IPS-20b (cell line): ENCODE results near the gene OPCML.

Source experiments
- H3K27ac ChIP-seq: one replicate; pipeline ENCODE4 v1.5.1; 2013; ENCODE audit warnings: low read length
- H3K27me3 ChIP-seq: 2 replicates; pipeline ENCODE4 v1.6.1; 2013; ENCODE audit warnings: mild to moderate bottlenecking, low read length, inconsistent platforms; ENCODE audit not compliant: insufficient read depth
- H3K36me3 ChIP-seq: 2 replicates; pipeline ENCODE4 v1.6.1; 2013; ENCODE audit warnings: low read depth, mild to moderate bottlenecking, inconsistent platforms, low read length, moderate library complexity; ENCODE audit not compliant: insufficient read depth
- H3K4me1 ChIP-seq: 2 replicates; pipeline ENCODE4 v1.6.1; 2013; ENCODE audit warnings: mild to moderate bottlenecking, control low read depth, inconsistent platforms, low read length, moderate library complexity; ENCODE audit not compliant: insufficient read depth
- H3K4me3 ChIP-seq: 2 replicates; pipeline ENCODE4 v1.5.1; 2013; ENCODE audit warnings: mild to moderate bottlenecking, low read length, inconsistent platforms
- H3K9ac ChIP-seq: 2 replicates; pipeline ENCODE4 v1.6.1; 2013; ENCODE audit warnings: low read depth, mild to moderate bottlenecking, inconsistent platforms, low read length, moderate library complexity
- H3K9me3 ChIP-seq: 2 replicates; pipeline ENCODE4 v1.6.1; 2013; ENCODE audit warnings: mild to moderate bottlenecking, low read depth, low read length, inconsistent platforms; ENCODE audit not compliant: insufficient read depth

Gene OPCML

DNA sequence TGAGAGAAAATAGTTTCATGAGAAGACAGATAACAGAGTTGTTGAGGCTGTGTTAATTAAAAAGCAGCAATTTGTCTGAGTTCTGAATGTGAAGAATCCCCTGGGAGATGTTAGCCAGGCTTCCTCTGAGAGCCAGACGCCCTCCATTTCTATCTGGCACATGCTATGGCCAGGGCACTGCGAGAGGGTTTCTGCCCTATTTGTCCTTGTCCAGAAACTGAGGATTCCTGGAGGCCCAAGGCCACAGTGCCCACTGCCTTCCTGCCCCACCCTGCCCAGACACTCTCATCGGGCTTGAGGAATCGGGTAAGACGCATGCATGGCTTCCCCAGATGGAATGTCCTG is 484.6 kb downstream of the OPCML start:
- Histone ChIP-seq H3K9ac (no peak overlapping the region), H3K27ac (no peak overlapping the region)

DNA sequence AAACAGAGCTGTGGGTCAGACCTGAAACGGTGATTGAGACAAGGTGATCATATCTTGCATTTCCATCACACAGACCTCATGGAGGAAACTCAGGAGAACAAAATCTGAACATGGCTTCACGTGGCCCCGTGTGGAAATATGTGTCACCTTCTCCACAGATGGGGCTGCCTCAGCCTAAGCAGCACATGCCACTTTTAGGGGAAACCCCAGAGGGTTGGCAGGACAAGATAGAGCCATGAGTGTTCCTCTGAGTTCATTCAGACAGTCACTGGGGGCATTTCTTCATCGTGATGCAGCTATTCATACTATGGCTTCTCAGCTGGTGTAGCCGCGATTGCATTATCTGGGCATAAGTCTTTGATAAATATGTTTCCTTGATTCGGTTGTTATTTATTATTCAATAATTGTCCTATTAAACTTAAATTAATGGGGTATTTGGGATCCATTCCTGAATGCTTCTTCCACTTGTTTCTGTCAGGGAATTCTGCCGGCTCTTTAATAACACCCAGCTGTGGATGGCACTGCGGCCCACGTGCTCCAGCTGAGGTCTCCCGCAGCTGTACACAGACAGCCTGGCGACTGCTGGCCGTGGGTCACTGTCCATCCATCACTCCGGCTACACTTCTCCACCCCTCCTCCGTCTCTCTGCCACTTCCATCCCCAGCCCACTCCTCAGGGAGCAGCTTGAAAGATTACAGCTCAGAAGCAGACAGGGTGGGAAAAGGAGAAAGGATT is 485.1 kb downstream of the OPCML start:
- Histone ChIP-seq H3K9ac (no peak overlapping the region), H3K27ac (no peak overlapping the region), H3K4me1 (peaks cover 25% of the 10 kb centered on the region; the same call in 1 of the 2 replicates), H3K9me3 (no peaks in the 10 kb centered on the region), H3K36me3 (no peaks in the 10 kb centered on the region), H3K4me3 (no peak overlapping the region), H3K27me3 (no peaks in the 10 kb centered on the region)

More for the DNA sequence above, 484.6 kb downstream of the OPCML start:
- Histone ChIP-seq H3K36me3 (no peaks in the 10 kb centered on the region), H3K4me1 (peaks cover 25% of the 10 kb centered on the region; the same call in 1 of the 2 replicates), H3K27me3 (no peaks in the 10 kb centered on the region), H3K9me3 (no peaks in the 10 kb centered on the region), H3K4me3 (no peak overlapping the region)

DNA sequence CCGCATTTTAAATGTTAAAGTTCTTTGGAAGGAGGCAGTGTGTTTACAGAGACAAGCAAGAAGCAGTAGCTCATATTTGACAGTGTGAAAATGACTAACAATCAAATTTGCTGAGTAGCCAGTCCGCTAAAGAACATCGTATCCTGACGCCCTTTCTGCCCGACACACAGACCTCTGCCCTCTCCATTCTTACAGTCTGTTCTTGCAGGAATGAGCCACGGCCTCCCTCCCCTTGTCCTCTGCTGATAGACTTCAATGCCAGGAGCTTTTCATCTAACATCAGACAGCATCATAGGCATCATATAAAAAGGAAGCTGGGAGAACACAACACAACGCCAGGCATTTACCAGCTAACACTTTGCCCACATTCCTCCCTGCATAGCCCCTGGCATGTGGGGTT is 486.0 kb downstream of the OPCML start:
- no peaks in the 10 kb centered on the region for H3K27me3 ChIP-seq
- H3K36me3 ChIP-seq = no peaks in the 10 kb centered on the region
- peaks cover 15% of the 10 kb centered on the region; the same call in 1 of the 2 replicates for H3K4me1 ChIP-seq
- H3K9me3 ChIP-seq = no peaks in the 10 kb centered on the region
- no peak overlapping the region for H3K27ac ChIP-seq
- no peak overlapping the region for H3K4me3 ChIP-seq
- H3K9ac ChIP-seq = no peak overlapping the region

- Histone ChIP-seq H3K9ac (no peak overlapping the region), H3K27me3 (no peaks in the 10 kb centered on the region)
Observed at GRCh38 chr11:133041928-133042882, 490.1 kb downstream of the OPCML start.

DNA sequence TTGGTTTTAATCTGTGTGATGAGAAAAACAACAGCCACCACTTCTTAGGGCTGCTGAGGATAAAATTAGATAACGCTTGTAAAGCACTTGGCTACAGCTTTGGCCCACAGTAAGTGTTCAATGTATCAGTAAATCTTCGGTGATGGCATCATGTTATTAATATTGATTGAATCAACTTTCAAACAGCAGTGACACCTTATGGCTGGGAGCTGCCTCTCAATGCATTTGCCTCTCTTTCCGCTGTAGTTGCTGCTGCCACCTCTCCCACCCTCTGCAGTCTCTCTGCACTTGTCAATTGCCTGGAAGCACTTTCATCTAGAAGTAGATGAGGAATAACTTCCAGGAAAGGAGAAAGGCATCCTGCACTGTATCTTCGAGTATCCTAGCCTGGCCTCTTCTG is 491.1 kb downstream of the OPCML start:
- Histone ChIP-seq H3K9me3 (no peaks in the 10 kb centered on the region), H3K27ac (no peak overlapping the region), H3K4me3 (no peak overlapping the region), H3K36me3 (no peaks in the 10 kb centered on the region), H3K9ac (no peak overlapping the region), H3K4me1 (peaks cover 11% of the 10 kb centered on the region; the same call in 1 of the 2 replicates), H3K27me3 (no peaks in the 10 kb centered on the region)

More at GRCh38 chr11:133041928-133042882, 490.1 kb downstream of the OPCML start:
- no peak overlapping the region for H3K4me3 ChIP-seq
- H3K9me3 ChIP-seq = no peaks in the 10 kb centered on the region
- H3K4me1 ChIP-seq = peaks cover 11% of the 10 kb centered on the region; the same call in 1 of the 2 replicates
- no peaks in the 10 kb centered on the region for H3K36me3 ChIP-seq
- H3K27ac ChIP-seq = no peak overlapping the region

DNA sequence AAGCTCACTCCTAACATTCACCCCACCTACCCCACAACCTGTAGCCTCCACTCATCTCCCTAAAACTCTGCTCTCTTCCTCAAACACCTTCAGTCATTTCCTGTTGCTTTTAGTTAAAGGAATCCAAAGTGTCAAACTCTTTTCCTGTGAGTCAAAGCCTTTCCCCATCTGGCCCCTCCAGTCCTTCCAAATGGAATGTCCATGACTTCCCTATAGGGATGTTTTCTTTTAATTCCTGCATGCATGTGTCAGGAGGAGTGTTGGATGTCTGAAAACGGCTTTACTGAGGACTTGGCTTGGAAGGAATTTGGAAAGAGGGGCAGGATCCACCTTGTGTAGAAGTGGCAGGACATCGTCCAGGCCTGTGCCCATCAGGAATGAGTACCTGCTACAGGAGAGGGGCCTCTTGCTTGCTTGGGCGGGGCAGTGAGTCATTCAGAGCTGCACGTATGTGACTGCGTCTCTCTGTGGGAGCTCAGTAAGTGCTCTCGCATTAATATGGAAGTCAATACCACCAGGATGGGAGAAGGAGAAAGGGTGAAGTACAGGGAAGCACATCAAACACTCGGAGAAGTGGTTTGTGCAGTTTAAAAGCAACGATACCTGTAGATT is 491.9 kb downstream of the OPCML start:
- Histone ChIP-seq H3K27me3 (no peaks in the 10 kb centered on the region), H3K4me1 (peaks cover 11% of the 10 kb centered on the region; the same call in 1 of the 2 replicates), H3K4me3 (no peak overlapping the region), H3K9me3 (no peaks in the 10 kb centered on the region), H3K27ac (no peak overlapping the region), H3K36me3 (no peaks in the 10 kb centered on the region), H3K9ac (no peak overlapping the region)

DNA sequence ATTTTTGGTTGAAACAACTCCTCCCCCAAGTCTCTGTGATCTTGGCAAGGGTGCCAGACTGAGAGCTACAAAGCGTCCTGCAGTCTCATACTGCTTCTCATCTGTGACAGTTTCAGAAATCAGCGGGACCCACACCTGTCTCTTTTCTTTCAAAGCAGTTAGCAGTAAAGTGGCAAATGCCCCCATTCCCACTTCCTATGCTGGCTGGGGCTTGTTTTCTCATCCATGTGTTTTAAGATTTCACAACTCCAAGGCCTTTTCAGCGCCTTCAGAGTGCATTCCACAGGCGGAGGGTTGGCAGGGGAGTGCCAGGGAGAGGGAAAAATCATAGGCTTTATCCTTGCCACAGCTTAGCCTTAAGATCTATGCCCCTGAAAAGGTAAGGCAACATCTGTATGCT is 493.5 kb downstream of the OPCML start:
- Histone ChIP-seq H3K27me3 (no peaks in the 10 kb centered on the region), H3K4me1 (peaks cover 11% of the 10 kb centered on the region; the same call in 1 of the 2 replicates), H3K4me3 (no peak overlapping the region), H3K9ac (no peak overlapping the region), H3K27ac (no peak overlapping the region), H3K36me3 (no peaks in the 10 kb centered on the region), H3K9me3 (no peaks in the 10 kb centered on the region)

GRCh38 chr11:133034929-133035328 is 497.4 kb downstream of the OPCML start:
- Histone ChIP-seq H3K36me3 (no peaks in the 10 kb centered on the region), H3K27ac (no peak overlapping the region), H3K9me3 (no peaks in the 10 kb centered on the region), H3K4me3 (no peak overlapping the region), H3K9ac (no peak overlapping the region), H3K4me1 (no peaks in the 10 kb centered on the region), H3K27me3 (no peaks in the 10 kb centered on the region)

DNA sequence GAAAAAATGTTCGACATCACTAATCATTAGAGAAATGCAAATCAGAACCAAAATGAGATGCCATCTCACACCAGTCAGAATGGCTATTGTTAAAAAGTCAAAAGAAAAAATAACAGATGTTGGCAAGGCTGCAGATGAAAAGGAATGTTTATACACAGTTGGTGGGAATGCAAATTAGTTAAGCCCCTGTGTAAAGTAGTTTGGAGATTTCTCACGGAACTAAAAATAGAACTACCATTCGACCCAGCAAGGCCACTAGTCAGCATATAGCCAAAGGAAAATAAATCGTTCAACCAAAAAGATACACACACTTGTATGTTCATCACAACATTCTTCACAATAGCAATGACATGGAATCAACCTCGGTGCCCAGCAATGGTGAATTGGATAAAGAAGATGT is 503.2 kb downstream of the OPCML start:
- Histone ChIP-seq H3K9ac (no peak overlapping the region), H3K9me3 (no peaks in the 10 kb centered on the region), H3K27ac (no peak overlapping the region), H3K4me1 (no peaks in the 10 kb centered on the region; the same call in 1 of the 2 replicates), H3K36me3 (no peaks in the 10 kb centered on the region), H3K27me3 (no peaks in the 10 kb centered on the region), H3K4me3 (no peak overlapping the region)

- no peaks in the 10 kb centered on the region for H3K36me3 ChIP-seq
- H3K27me3 ChIP-seq = no peaks in the 10 kb centered on the region
- no peak overlapping the region for H3K27ac ChIP-seq
- H3K4me1 ChIP-seq = no peaks in the 10 kb centered on the region; the same call in 1 of the 2 replicates
- no peak overlapping the region for H3K9ac ChIP-seq
- no peaks in the 10 kb centered on the region for H3K9me3 ChIP-seq
- no peak overlapping the region for H3K4me3 ChIP-seq
Observed at GRCh38 chr11:133026952-133027351, 505.3 kb downstream of the OPCML start.

DNA sequence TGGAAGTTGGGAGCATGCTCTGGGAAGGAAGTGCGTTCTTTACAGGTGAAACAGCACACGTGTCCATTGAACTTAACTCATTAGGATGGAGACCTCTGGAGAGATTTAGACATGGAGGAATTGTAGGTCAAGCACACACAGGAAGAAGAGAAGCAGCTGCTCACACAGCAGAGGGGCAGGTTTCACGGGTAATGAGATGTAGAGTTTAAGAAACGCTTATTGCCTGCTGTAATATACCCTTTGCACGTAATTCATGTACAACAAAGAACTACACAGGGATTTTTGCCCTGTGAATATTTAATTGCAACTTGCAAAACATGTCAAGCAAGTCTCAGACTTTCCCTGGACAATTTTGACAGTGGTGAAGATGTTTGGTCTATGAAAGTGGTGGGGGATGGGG is 508.0 kb downstream of the OPCML start:
- no peak overlapping the region for H3K9ac ChIP-seq
- no peaks in the 10 kb centered on the region; the same call in 1 of the 2 replicates for H3K4me1 ChIP-seq
- H3K36me3 ChIP-seq = no peaks in the 10 kb centered on the region

More for the DNA sequence above, 508.0 kb downstream of the OPCML start:
- Histone ChIP-seq H3K4me3 (no peak overlapping the region), H3K27me3 (no peaks in the 10 kb centered on the region), H3K9me3 (no peaks in the 10 kb centered on the region), H3K27ac (no peak overlapping the region)
